ENCODE data around the gene RTTN. TPM values are rescaled to one million over a fixed set of nuclear protein-coding genes. Genes with fewer than 3 reads are reported as not detected.

The RTTN gene
- total RNA-seq, 1 experiment from 2014 or later: 16.9 TPM

GRCh38 chr18:69995774-69996173 is 209.7 kb downstream of the RTTN start:
- Histone ChIP-seq H3K4me1 (ENCODE audit: control insufficient read depth, insufficient read depth, low read length) (no peaks in the 10 kb centered on the region), H3K27ac (ENCODE audit: low read length) (no peak overlapping the region), H3K4me3 (ENCODE audit: low read depth in 2 of 2, low read length in 2 of 2) (no peak overlapping the region), H3K27me3 (ENCODE audit: control insufficient read depth, insufficient read depth, low read length) (no peaks in the 10 kb centered on the region), H3K36me3 (ENCODE audit: control insufficient read depth, insufficient read depth, low read length) (no peaks in the 10 kb centered on the region; the same call in 1 of the 2 replicates), H3K9me3 (ENCODE audit: control insufficient read depth, insufficient read depth, low read depth, low read length) (no peaks in the 10 kb centered on the region)
- TF ChIP-seq SIN3A (IDR thresholded peaks at IDR 0.05; ENCODE audit: borderline replicate concordance, insufficient read depth, low read depth, low read length) (no peak), POLR2AphosphoS5 (IDR thresholded peaks at IDR 0.05; ENCODE audit: low read depth, low read length) (no peak), TCF7L2 (IDR thresholded peaks at IDR 0.05; ENCODE audit: low read depth, low read length) (no peak), REST (IDR thresholded peaks at IDR 0.05; ENCODE audit: insufficient read depth in 1 of 2, low read depth in 2 of 2, low read length in 1 of 2) (no peak)
- TF ChIP-seq, protein P1, sequence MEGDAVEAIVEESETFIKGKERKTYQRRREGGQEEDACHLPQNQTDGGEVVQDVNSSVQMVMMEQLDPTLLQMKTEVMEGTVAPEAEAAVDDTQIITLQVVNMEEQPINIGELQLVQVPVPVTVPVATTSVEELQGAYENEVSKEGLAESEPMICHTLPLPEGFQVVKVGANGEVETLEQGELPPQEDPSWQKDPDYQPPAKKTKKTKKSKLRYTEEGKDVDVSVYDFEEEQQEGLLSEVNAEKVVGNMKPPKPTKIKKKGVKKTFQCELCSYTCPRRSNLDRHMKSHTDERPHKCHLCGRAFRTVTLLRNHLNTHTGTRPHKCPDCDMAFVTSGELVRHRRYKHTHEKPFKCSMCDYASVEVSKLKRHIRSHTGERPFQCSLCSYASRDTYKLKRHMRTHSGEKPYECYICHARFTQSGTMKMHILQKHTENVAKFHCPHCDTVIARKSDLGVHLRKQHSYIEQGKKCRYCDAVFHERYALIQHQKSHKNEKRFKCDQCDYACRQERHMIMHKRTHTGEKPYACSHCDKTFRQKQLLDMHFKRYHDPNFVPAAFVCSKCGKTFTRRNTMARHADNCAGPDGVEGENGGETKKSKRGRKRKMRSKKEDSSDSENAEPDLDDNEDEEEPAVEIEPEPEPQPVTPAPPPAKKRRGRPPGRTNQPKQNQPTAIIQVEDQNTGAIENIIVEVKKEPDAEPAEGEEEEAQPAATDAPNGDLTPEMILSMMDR (IDR thresholded peaks at IDR 0.05): no peak
- ChIA-PET POLR2A (no interaction called here), CTCF (no interaction called here)
- ATAC-seq (no peak), DNase-seq (ENCODE audit: low read depth, low spot score) (no peak)
- no TSS peak for BruUV-seq (replicated peaks)
- intact Hi-C loops (cut with micrococcal nuclease; ENCODE audit: unreplicated experiment) (no loop called here), in situ Hi-C loops (cut with HindIII; ENCODE audit: low pct_unique_long_range_greater_than_20kb, low sequenced_read_pairs) (no loop called here)

GRCh38 chr18:69992776-69993175 is 212.7 kb downstream of the RTTN start:
- ATAC-seq (no peak), DNase-seq (ENCODE audit: low read depth, low spot score) (no peak)
- no peaks in the 10 kb centered on the region for H3K27me3 ChIP-seq (ENCODE audit: control insufficient read depth, insufficient read depth, low read length)
- CTCF ChIA-PET: no interaction called here
- in situ Hi-C loops (cut with HindIII; ENCODE audit: low pct_unique_long_range_greater_than_20kb, low sequenced_read_pairs): no loop called here
- intact Hi-C loops (cut with micrococcal nuclease; ENCODE audit: unreplicated experiment): no loop called here
- no peak overlapping the region for H3K27ac ChIP-seq (ENCODE audit: low read length)
- TF ChIP-seq SIN3A (IDR thresholded peaks at IDR 0.05; ENCODE audit: borderline replicate concordance, insufficient read depth, low read depth, low read length) (no peak), POLR2AphosphoS5 (IDR thresholded peaks at IDR 0.05; ENCODE audit: low read depth, low read length) (no peak), TCF7L2 (IDR thresholded peaks at IDR 0.05; ENCODE audit: low read depth, low read length) (no peak), REST (IDR thresholded peaks at IDR 0.05; ENCODE audit: insufficient read depth in 1 of 2, low read depth in 2 of 2, low read length in 1 of 2) (no peak)
- TF ChIP-seq, protein P1 (IDR thresholded peaks at IDR 0.05): no peak
- no TSS peak for BruUV-seq (replicated peaks)
- no peaks in the 10 kb centered on the region for H3K9me3 ChIP-seq (ENCODE audit: control insufficient read depth, insufficient read depth, low read depth, low read length)
- no peaks in the 10 kb centered on the region for H3K4me1 ChIP-seq (ENCODE audit: control insufficient read depth, insufficient read depth, low read length)
- no peak overlapping the region for H3K4me3 ChIP-seq (ENCODE audit: low read depth in 2 of 2, low read length in 2 of 2)
- no peaks in the 10 kb centered on the region; the same call in 1 of the 2 replicates for H3K36me3 ChIP-seq (ENCODE audit: control insufficient read depth, insufficient read depth, low read length)
- POLR2A ChIA-PET: no interaction called here
